KOPT-K1 (cell line): ENCODE data around the gene RBM27.
"Not testable (repeated sequence)": the region's sequence is repeated elsewhere in the genome, so short reads cannot be mapped to it uniquely, and the experiment has no call there.

ENCODE experiments used
- H3K27ac ChIP-seq: fragments of 200-600 bp; sonication (generic); 2 replicates; pipeline ENCODE4 v1.5.1; 2016; ENCODE audit warnings: antibody characterized with exemption, mild to moderate bottlenecking, low read depth, low read length; ENCODE audit not compliant: poor library complexity, severe bottlenecking
- H3K36me3 ChIP-seq: fragments of 200-600 bp; sonication (generic); 2 replicates; pipeline ENCODE4 v1.5.1; 2017; ENCODE audit warnings: antibody characterized with exemption, mild to moderate bottlenecking, low read length, moderate library complexity; ENCODE audit not compliant: insufficient read depth
- H3K9me3 ChIP-seq: fragments of 200-600 bp; sonication (generic); 2 replicates; pipeline ENCODE4 v1.5.1; 2017; ENCODE audit warnings: antibody characterized with exemption, low read length, mild to moderate bottlenecking; ENCODE audit not compliant: insufficient read depth, poor library complexity, severe bottlenecking

The RBM27 gene

GRCh38 chr5:146196459-146197048 is 6.9 kb upstream of the RBM27 start:
- no peak overlapping the region for H3K27ac ChIP-seq
- H3K36me3 ChIP-seq, result no peaks in the 10 kb centered on the region
- H3K9me3 ChIP-seq, result no peaks in the 10 kb centered on the region

- H3K36me3 ChIP-seq, result no peaks in the 10 kb centered on the region
- no peak overlapping the region for H3K27ac ChIP-seq
Observed at GRCh38 chr5:146199176-146199815, 4.1 kb upstream of the RBM27 start.

GRCh38 chr5:146201795-146202194 is 1.6 kb upstream of the RBM27 start:
- H3K36me3 ChIP-seq, H3K27ac ChIP-seq, H3K9me3 ChIP-seq: not testable (repeated sequence)

More at GRCh38 chr5:146199176-146199815, 4.1 kb upstream of the RBM27 start:
- H3K9me3 ChIP-seq, result no peaks in the 10 kb centered on the region

GRCh38 chr5:146203872-146204192 is 427 bp downstream of the RBM27 start:
- H3K27ac ChIP-seq, result peak overlapping the region; percentile 86
- H3K9me3 ChIP-seq, result no peaks in the 10 kb centered on the region
- H3K36me3 ChIP-seq, result no peaks in the 10 kb centered on the region; the same call in 1 of the 2 replicates

DNA sequence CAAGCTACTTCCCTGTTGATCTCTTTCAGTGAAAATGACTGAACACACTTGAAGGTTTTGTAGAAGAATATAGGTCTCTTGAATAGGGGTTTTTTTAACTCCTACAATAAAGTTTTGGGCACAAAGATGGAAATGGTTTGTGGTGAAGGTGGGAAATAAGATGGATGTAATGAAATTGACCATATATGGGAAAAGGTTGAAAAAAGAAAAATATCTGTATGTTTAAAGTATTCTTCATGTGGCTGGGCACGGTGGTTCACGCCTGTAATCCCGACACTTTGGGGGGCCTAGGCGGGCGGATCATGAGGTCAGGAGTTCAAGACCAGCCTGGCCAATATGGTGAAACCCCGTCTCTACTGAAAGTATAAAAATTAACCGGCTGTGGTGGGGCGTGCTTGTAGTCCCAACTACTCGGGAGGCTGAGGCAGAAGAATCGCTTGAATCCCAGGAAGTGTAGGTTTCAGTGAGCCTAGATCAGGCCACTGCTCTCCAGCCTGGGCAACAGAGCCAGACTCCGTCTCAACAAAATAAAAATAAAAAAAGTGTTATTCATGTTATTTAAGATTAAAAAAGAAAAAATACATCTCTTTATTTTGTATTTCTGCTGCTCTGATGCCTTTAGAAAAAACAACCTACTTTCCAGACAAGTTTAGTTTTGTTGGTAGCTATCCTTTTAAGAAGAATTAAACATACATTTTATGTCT is 2.2 kb downstream of the RBM27 start:
- Histone ChIP-seq H3K36me3 (no peaks in the 10 kb centered on the region; the same call in 1 of the 2 replicates), H3K9me3 (no peaks in the 10 kb centered on the region), H3K27ac (no peak overlapping the region)

- Histone ChIP-seq H3K36me3 (no peaks in the 10 kb centered on the region; the same call in 1 of the 2 replicates), H3K27ac (no peak overlapping the region), H3K9me3 (no peaks in the 10 kb centered on the region)
Observed at GRCh38 chr5:146206257-146206656, 2.9 kb downstream of the RBM27 start.

- H3K9me3 ChIP-seq, result no peaks in the 10 kb centered on the region
- no peaks in the 10 kb centered on the region; the same call in 1 of the 2 replicates for H3K36me3 ChIP-seq
- H3K27ac ChIP-seq, result no peak overlapping the region
Observed at GRCh38 chr5:146208916-146209522, 5.6 kb downstream of the RBM27 start.

DNA sequence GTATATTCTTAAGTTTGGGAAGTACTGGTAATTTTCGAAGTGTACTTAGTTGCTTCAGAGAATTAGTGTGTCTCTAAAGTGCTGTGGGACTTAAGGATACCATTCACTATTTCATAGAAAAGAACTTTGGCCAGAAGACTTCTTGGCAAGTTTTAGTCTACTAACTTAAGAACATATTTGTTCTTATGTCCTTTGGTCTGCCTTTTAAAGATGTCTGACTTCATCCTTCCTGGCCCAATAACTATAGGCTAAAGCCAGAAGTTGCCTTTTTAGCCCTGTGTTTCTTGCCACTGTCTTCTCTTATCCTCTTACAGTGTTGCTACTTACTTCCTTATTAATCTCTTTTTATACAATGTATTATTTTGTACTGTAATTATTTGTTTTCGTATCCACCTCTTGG is 6.3 kb downstream of the RBM27 start:
- H3K27ac ChIP-seq, result no peak overlapping the region
- no peaks in the 10 kb centered on the region for H3K9me3 ChIP-seq
- H3K36me3 ChIP-seq, result no peaks in the 10 kb centered on the region; the same call in 1 of the 2 replicates

DNA sequence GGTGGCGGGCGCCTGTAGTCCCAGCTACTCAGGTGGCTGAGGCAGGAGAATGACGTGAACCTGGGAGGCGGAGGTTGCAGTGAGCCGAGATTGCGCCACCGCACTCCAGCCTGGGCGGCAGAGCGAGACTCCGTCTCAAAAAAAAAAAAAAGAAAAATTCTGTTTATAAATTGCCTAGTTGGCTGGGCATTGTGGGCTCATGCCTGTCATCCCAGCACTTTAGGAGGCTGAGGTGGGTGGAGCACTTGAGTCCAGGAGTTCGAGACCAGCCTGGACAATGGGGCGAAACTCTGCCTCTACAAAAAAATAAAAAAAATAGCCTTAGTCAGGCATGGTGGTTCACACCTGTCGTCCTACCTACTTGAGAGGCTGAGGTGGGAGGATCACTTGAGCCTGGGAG is 7.4 kb downstream of the RBM27 start:
- not testable (repeated sequence) for H3K27ac ChIP-seq, H3K9me3 ChIP-seq, H3K36me3 ChIP-seq

GRCh38 chr5:146213210-146213826 is 9.9 kb downstream of the RBM27 start:
- Histone ChIP-seq H3K36me3 (peaks cover 7% of the 10 kb centered on the region), H3K27ac (no peak overlapping the region), H3K9me3 (no peaks in the 10 kb centered on the region)

- not testable (repeated sequence) for H3K27ac ChIP-seq, H3K9me3 ChIP-seq
- H3K36me3 ChIP-seq, result peaks cover 23% of the 10 kb centered on the region
Observed at GRCh38 chr5:146214881-146215280, 11.5 kb downstream of the RBM27 start.

GRCh38 chr5:146218168-146218567 is 14.8 kb downstream of the RBM27 start:
- Histone ChIP-seq H3K9me3 (no peaks in the 10 kb centered on the region), H3K27ac (no peak overlapping the region), H3K36me3 (peaks cover 49% of the 10 kb centered on the region)

- peaks cover 59% of the 10 kb centered on the region for H3K36me3 ChIP-seq
- no peaks in the 10 kb centered on the region for H3K9me3 ChIP-seq
- H3K27ac ChIP-seq, result no peak overlapping the region
Observed at GRCh38 chr5:146219243-146219642, 15.8 kb downstream of the RBM27 start.

DNA sequence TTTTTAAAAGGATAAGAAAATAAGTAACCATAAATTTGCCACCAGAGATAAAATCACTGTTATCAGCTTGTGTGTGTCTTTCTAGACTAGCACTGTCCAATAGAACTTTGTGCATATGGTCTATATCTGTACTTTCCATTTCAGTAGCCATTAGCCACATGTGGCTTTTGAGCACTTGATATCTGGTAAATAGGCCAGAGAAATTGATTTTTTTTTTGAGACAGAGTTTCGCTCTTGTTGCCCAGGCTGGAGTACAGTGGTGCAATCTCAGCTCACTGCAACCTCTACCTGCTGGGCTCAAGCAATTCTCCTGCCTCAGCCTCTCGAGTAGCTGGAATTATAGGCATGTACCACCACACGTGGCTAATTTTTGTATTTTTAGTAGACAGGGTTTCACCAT is 17.8 kb downstream of the RBM27 start:
- Histone ChIP-seq H3K27ac (no peak overlapping the region), H3K36me3 (peaks cover 79% of the 10 kb centered on the region), H3K9me3 (no peaks in the 10 kb centered on the region)

DNA sequence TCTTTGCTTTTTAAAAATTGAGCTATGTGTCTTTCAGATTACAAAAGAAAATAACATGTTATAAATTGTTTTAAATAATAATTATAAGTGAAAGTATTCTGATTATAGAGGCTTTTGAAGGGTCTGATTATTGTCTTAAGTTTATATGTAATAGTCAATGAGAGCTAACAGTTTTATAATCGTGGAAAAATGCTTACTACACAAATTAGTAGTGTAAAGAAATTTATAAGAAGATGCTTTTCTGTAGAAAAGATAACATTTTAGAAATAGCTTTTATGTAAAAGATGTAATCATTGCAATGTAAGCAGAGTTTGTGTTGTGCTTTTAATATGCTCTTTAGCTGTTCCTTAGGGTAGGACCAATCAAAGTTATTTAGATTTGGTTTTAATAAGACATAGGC is 18.6 kb downstream of the RBM27 start:
- Histone ChIP-seq H3K27ac (no peak overlapping the region), H3K36me3 (peaks cover 87% of the 10 kb centered on the region), H3K9me3 (no peaks in the 10 kb centered on the region)
